Measurements from ENCODE around the gene BRF1. TPM values are rescaled to one million over a fixed set of nuclear protein-coding genes. Genes with fewer than 3 reads are reported as not detected.

The BRF1 gene
- total RNA-seq, 1 donor from 2014 or later, result 60.7 TPM

- DNase-seq (ENCODE audit: low spot score in 2 of 2), result no peak
- FAIRE-seq, result no peak
Measured at GRCh38 chr14:105201925-105202513, 98.8 kb downstream of the BRF1 start.

GRCh38 chr14:105201156-105201924, 99.5 kb downstream of the BRF1 start:
- FAIRE-seq (no peak), DNase-seq (ENCODE audit: low spot score in 2 of 2) (no peak)

- FAIRE-seq (no peak), DNase-seq (ENCODE audit: low spot score in 2 of 2) (no peak)
Measured at GRCh38 chr14:105200641-105201040, 100.2 kb downstream of the BRF1 start.

- DNase-seq (ENCODE audit: low spot score in 2 of 2) (no peak), FAIRE-seq (no peak)
Measured at GRCh38 chr14:105200074-105200473, 100.7 kb downstream of the BRF1 start.

- DNase-seq (ENCODE audit: low spot score in 2 of 2) (no peak), FAIRE-seq (no peak)
Measured at GRCh38 chr14:105199093-105199492, 101.7 kb downstream of the BRF1 start.

- DNase-seq (ENCODE audit: low spot score in 2 of 2) (no peak), FAIRE-seq (no peak)
Measured at GRCh38 chr14:105198588-105198987, 102.2 kb downstream of the BRF1 start.

GRCh38 chr14:105197211-105197641, 103.6 kb downstream of the BRF1 start:
- DNase-seq (ENCODE audit: low spot score in 2 of 2) (no peak), FAIRE-seq (no peak)

- FAIRE-seq, result no peak
- DNase-seq (ENCODE audit: low spot score in 2 of 2), result no peak
Measured at GRCh38 chr14:105196265-105196960, 104.4 kb downstream of the BRF1 start.

GRCh38 chr14:105195522-105196264, 105.1 kb downstream of the BRF1 start:
- FAIRE-seq, result no peak
- DNase-seq (ENCODE audit: low spot score in 2 of 2), result no peak

GRCh38 chr14:105195051-105195450, 105.8 kb downstream of the BRF1 start:
- DNase-seq (ENCODE audit: low spot score in 2 of 2), result no peak
- no peak for FAIRE-seq

GRCh38 chr14:105193916-105194782, 106.7 kb downstream of the BRF1 start:
- FAIRE-seq (no peak), DNase-seq (ENCODE audit: low spot score in 2 of 2) (no peak)

GRCh38 chr14:105192866-105193731, 107.7 kb downstream of the BRF1 start:
- DNase-seq (ENCODE audit: low spot score in 2 of 2), result no peak
- no peak for FAIRE-seq

GRCh38 chr14:105187935-105188524, 112.8 kb downstream of the BRF1 start:
- DNase-seq (ENCODE audit: low spot score in 2 of 2) (no peak), FAIRE-seq (no peak)

- no peak for FAIRE-seq
Measured at GRCh38 chr14:105187116-105187515, 113.7 kb downstream of the BRF1 start.

GRCh38 chr14:105185973-105186372, 114.8 kb downstream of the BRF1 start:
- FAIRE-seq, result no peak
- DNase-seq (ENCODE audit: low spot score in 2 of 2), result no peak

More at GRCh38 chr14:105187116-105187515, 113.7 kb downstream of the BRF1 start:
- DNase-seq (ENCODE audit: low spot score in 2 of 2), result no peak

- FAIRE-seq (no peak), DNase-seq (ENCODE audit: low spot score in 2 of 2) (no peak)
Measured at GRCh38 chr14:105185001-105185400, 115.8 kb downstream of the BRF1 start.

- FAIRE-seq (no peak), DNase-seq (ENCODE audit: low spot score in 2 of 2) (no peak)
Measured at GRCh38 chr14:105184461-105184860, 116.3 kb downstream of the BRF1 start.

- FAIRE-seq (no peak), DNase-seq (ENCODE audit: low spot score in 2 of 2) (no peak)
Measured at GRCh38 chr14:105182296-105183020, 118.3 kb downstream of the BRF1 start.
